ENCODE data around the gene NDUFS2. TPM values are rescaled to one million over a fixed set of nuclear protein-coding genes. Genes with fewer than 3 reads are reported as not detected.

Gene NDUFS2
- total RNA-seq, 2 experiments from 2014 or later: 126 to 130 TPM

DNA sequence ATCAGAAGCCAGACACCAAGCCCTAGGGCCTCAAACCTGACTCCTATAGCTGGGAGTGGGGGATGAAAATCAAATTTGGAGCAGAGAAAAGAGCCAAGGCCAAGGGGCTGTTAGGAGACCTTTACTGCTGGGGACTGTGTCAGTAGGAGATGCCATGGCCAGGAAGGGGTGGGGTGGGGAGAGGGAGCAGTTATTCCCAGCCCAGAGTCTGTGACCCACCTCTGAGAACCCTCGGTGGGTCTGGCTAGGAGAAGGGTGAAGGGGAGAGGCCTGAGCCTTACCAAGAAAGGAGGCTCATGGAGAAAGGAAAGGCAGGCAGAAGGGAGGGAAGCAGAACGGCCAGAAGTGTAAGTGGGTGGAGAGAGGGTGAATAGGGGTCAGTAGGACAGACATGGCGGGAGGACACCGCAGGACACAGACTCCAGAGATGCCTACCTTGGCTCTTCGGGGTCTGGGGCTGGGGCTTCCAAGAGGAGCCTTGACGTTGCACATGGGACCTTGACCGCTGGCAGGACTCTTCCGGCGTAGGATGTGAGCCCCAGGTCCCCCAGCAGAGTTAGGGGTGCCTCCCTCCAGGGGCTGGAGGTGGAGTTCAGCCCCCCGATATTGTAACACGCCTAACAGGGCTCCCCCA, 4.5 kb upstream of the NDUFS2 start:
- Mint-ChIP-seq H3K4me1 (ENCODE audit: low read depth) (peaks cover 55% of the 10 kb centered on the region), H3K27ac (no peak overlapping the region), H3K9me3 (no peaks in the 10 kb centered on the region), H3K27me3 (ENCODE audit: low read depth) (no peaks in the 10 kb centered on the region), H3K4me3 (no peak overlapping the region), H3K36me3 (ENCODE audit: low read depth) (peaks cover 1% of the 10 kb centered on the region)
- no peak for DNase-seq
- intact Hi-C loops (cut with micrococcal nuclease): no loop called here
- CTCF ChIA-PET: interaction anchor here (0.8 kb wide), 1 partner anchor 9 kb away, joined by 3 read pairs; no protein-coding TSS in a partner anchor

- peaks cover 2% of the 10 kb centered on the region for H3K36me3 Mint-ChIP-seq (ENCODE audit: low read depth)
- CTCF ChIA-PET: interaction anchor here (0.6 to 1.6 kb wide), 5 partner anchors 11 to 183 kb away, joined by 3 to 4 read pairs (median 3); partner anchors contain the start of gene TOMM40L
- H3K9me3 Mint-ChIP-seq: no peaks in the 10 kb centered on the region
- DNase-seq: no peak
- no peaks in the 10 kb centered on the region for H3K27me3 Mint-ChIP-seq (ENCODE audit: low read depth)
- H3K27ac Mint-ChIP-seq: peak overlapping the region; percentile 40
- intact Hi-C loops (cut with micrococcal nuclease): no loop called here
- H3K4me3 Mint-ChIP-seq: no peak overlapping the region
- peaks cover 56% of the 10 kb centered on the region for H3K4me1 Mint-ChIP-seq (ENCODE audit: low read depth)
These were observed 3.8 kb upstream of the NDUFS2 start for GRCh38 chr1:161198194-161198896.

GRCh38 chr1:161198897-161199431, 3.2 kb upstream of the NDUFS2 start, which contains the start of gene ADAMTS4:
Gene ADAMTS4 (minus strand): TSS chr1:161199054. CDS start chr1:161198627, 427 bp downstream.
- Mint-ChIP-seq H3K27ac (peak within 1 kb of the TSS; percentile 89), H3K36me3 (ENCODE audit: low read depth) (peaks cover 9% of the 10 kb centered on the region), H3K4me3 (peak within 1 kb of the TSS; percentile 65), H3K9me3 (no peaks in the 10 kb centered on the region), H3K4me1 (ENCODE audit: low read depth) (peaks cover 63% of the 10 kb centered on the region), H3K27me3 (ENCODE audit: low read depth) (no peaks in the 10 kb centered on the region)
- CTCF ChIA-PET: interaction anchor here (0.6 to 1.6 kb wide), 7 partner anchors 10 to 183 kb away, joined by 3 to 4 read pairs (median 3); partner anchors contain the start of genes APOA2 and TOMM40L
- no peak for DNase-seq
- intact Hi-C loops (cut with micrococcal nuclease): no loop called here

GRCh38 chr1:161199506-161200139, 2.5 kb upstream of the NDUFS2 start:
- DNase-seq: no peak
- Mint-ChIP-seq H3K36me3 (ENCODE audit: low read depth) (peaks cover 15% of the 10 kb centered on the region), H3K4me1 (ENCODE audit: low read depth) (peaks cover 67% of the 10 kb centered on the region), H3K4me3 (peak overlapping the region; percentile 65), H3K27me3 (ENCODE audit: low read depth) (no peaks in the 10 kb centered on the region), H3K27ac (peak overlapping the region; percentile 89), H3K9me3 (no peaks in the 10 kb centered on the region)
- CTCF ChIA-PET: interaction anchor here (1.0 to 1.6 kb wide), 5 partner anchors 9 to 91 kb away, joined by 3 to 4 read pairs (median 3); partner anchors contain the start of gene APOA2
- intact Hi-C loops (cut with micrococcal nuclease): no loop called here

- Mint-ChIP-seq H3K4me3 (peak overlapping the region; percentile 65), H3K27ac (peak overlapping the region; percentile 89), H3K9me3 (no peaks in the 10 kb centered on the region), H3K27me3 (ENCODE audit: low read depth) (no peaks in the 10 kb centered on the region), H3K4me1 (ENCODE audit: low read depth) (peaks cover 67% of the 10 kb centered on the region), H3K36me3 (ENCODE audit: low read depth) (peaks cover 20% of the 10 kb centered on the region)
- intact Hi-C loops (cut with micrococcal nuclease): no loop called here
- CTCF ChIA-PET: interaction anchor here (1.1 to 13.3 kb wide), 5 partner anchors 8 to 105 kb away, joined by 3 to 196 read pairs (median 12); partner anchors contain the start of genes APOA2, PPOX and TOMM40L
- peak; percentile 67 for DNase-seq
These were observed 1.7 kb upstream of the NDUFS2 start for GRCh38 chr1:161200421-161200991.

DNA sequence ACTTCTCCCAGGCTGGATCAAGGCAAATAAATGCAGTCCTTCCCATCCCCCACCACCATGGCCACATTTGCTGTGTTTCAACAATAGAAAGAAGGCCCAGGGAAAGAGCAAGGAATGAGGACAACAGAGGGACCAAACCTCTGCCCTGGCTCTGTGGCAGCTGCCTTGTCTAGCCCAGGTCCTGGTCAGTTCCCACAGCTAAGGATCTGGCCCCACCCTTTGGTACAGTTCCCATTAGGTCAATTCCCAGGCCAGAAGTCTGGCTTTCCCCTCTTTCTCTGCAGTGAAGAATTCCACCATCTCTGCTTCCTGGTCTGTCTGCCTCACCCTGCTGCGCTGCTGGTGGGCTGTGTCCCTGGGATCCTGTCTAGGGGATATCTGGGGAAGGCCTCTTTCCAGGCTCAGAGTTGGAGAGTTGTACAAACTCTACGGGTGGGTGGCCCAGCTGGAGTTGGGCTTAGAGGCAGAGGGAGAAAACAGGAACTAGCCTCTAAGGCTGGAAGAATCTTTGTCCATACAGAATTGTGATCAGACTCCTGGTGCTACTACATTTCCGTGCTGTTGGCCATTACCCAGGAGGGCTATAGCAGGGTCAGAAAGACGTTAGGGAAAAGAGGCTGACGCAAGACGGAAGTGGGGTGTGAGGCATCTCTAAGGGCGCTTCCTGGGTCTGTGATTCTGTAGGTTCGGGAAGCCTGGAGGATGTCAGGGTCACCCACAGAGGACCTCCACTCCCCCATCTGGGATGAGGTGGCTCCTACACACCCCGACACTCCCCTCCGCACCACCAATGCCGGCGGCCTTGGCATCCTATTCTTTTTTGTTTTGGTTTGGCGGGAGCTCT, 953 bp upstream of the NDUFS2 start:
- H3K4me1 Mint-ChIP-seq (ENCODE audit: low read depth): peaks cover 67% of the 10 kb centered on the region
- H3K27me3 Mint-ChIP-seq (ENCODE audit: low read depth): no peaks in the 10 kb centered on the region
- H3K4me3 Mint-ChIP-seq: peak overlapping the region; percentile 92
- intact Hi-C loops (cut with micrococcal nuclease): no loop called here
- DNase-seq: peak; percentile 26
- peaks cover 25% of the 10 kb centered on the region for H3K36me3 Mint-ChIP-seq (ENCODE audit: low read depth)
- H3K27ac Mint-ChIP-seq: peak overlapping the region; percentile 89
- H3K9me3 Mint-ChIP-seq: no peaks in the 10 kb centered on the region
- CTCF ChIA-PET: interaction anchor here (0.6 to 13.3 kb wide), 8 partner anchors 9 to 181 kb away, joined by 3 to 196 read pairs (median 8); partner anchors contain the start of genes APOA2, PPOX and TOMM40L

GRCh38 chr1:161206411-161207140, 4.4 kb downstream of the NDUFS2 start:
- H3K27ac Mint-ChIP-seq: peak overlapping the region; percentile 31
- H3K27me3 Mint-ChIP-seq (ENCODE audit: low read depth): no peaks in the 10 kb centered on the region
- H3K4me3 Mint-ChIP-seq: no peak overlapping the region
- H3K36me3 Mint-ChIP-seq (ENCODE audit: low read depth): peaks cover 51% of the 10 kb centered on the region
- intact Hi-C loops (cut with micrococcal nuclease): no loop called here
- CTCF ChIA-PET: interaction anchor here (0.6 to 13.3 kb wide), 7 partner anchors 14 to 641 kb away, joined by 3 to 196 read pairs (median 22); partner anchors contain the start of genes APOA2, PPOX and TOMM40L
- peaks cover 60% of the 10 kb centered on the region for H3K4me1 Mint-ChIP-seq (ENCODE audit: low read depth)
- no peaks in the 10 kb centered on the region for H3K9me3 Mint-ChIP-seq
- DNase-seq: no peak

DNA sequence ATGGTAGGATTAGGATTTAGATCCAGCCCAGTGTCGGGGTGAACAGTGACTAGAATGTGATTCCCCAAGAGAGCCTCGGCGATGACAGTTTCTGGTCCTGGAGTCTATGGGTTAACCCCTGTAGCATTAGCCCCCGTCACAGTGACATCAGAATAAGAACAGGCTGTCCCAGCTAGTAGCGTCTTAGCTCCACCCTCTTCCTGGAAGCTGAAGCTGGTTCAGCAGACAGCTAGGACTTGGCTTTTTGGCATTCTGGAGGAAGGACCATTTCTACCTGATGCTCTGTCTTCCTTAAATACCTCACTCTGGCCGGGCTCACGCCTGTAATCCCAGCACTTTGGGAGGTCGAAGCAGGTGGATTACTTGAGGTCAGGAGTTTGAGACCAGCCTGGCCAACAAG, 5.0 kb downstream of the NDUFS2 start:
- H3K27ac Mint-ChIP-seq: no peak overlapping the region

DNA sequence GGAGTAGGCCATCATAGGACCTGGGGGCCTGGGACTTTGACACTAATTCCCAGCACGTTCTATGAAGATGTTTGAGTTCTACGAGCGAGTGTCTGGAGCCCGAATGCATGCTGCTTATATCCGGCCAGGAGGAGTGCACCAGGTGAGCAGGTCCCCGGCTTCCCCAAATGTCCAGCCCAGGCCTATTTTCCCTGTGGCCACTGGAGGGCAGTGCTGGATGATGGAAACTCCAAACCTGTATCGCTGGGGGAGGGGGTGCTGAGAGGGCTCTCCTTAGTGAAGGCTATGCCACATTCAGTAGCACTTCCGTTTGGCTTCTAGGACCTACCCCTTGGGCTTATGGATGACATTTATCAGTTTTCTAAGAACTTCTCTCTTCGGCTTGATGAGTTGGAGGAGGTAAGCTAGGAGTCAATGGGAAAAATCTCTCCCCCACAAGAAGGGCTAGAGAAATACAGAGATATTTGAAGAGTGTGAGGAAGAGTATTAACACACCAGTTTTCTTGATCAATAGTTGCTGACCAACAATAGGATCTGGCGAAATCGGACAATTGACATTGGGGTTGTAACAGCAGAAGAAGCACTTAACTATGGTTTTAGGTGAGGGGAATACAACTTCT, 7.7 kb downstream of the NDUFS2 start:
- Mint-ChIP-seq H3K4me3 (no peak overlapping the region), H3K27me3 (ENCODE audit: low read depth) (no peaks in the 10 kb centered on the region), H3K4me1 (ENCODE audit: low read depth) (peaks cover 37% of the 10 kb centered on the region), H3K27ac (peak overlapping the region; percentile 50), H3K9me3 (no peaks in the 10 kb centered on the region), H3K36me3 (ENCODE audit: low read depth) (peaks cover 61% of the 10 kb centered on the region)
- CTCF ChIA-PET: interaction anchor here (0.8 to 13.3 kb wide), 9 partner anchors 8 to 172 kb away, joined by 3 to 196 read pairs (median 9); partner anchors contain the start of genes ADAMTS4, APOA2, NDUFS2 and TOMM40L
- intact Hi-C loops (cut with micrococcal nuclease): loop anchor here (1.0 kb wide), 1 partner anchor 15 kb away; no protein-coding TSS in a partner anchor
- peak; percentile 86 for DNase-seq

More for the DNA sequence above, 5.0 kb downstream of the NDUFS2 start:
- Mint-ChIP-seq H3K4me1 (ENCODE audit: low read depth) (peaks cover 56% of the 10 kb centered on the region), H3K36me3 (ENCODE audit: low read depth) (peaks cover 56% of the 10 kb centered on the region), H3K4me3 (no peak overlapping the region), H3K27me3 (ENCODE audit: low read depth) (no peaks in the 10 kb centered on the region), H3K9me3 (no peaks in the 10 kb centered on the region)
- intact Hi-C loops (cut with micrococcal nuclease): no loop called here
- DNase-seq: peak; percentile 39
- CTCF ChIA-PET: interaction anchor here (1.6 to 13.3 kb wide), 4 partner anchors 15 to 175 kb away, joined by 5 to 196 read pairs (median 59); partner anchors contain the start of genes APOA2, PPOX and TOMM40L

- no peak for DNase-seq
- no peaks in the 10 kb centered on the region for H3K9me3 Mint-ChIP-seq
- H3K4me3 Mint-ChIP-seq: no peak overlapping the region
- CTCF ChIA-PET: no interaction called here
- intact Hi-C loops (cut with micrococcal nuclease): no loop called here
- no peak overlapping the region for H3K27ac Mint-ChIP-seq
- no peaks in the 10 kb centered on the region for H3K27me3 Mint-ChIP-seq (ENCODE audit: low read depth)
- H3K36me3 Mint-ChIP-seq (ENCODE audit: low read depth): peaks cover 43% of the 10 kb centered on the region
- peaks cover 42% of the 10 kb centered on the region for H3K4me1 Mint-ChIP-seq (ENCODE audit: low read depth)
These were observed 12.2 kb downstream of the NDUFS2 start for GRCh38 chr1:161214369-161214768.

Measured in activated naive CD4-positive, alpha-beta T cell treated with anti-CD3 and anti-CD28 coated beads for 36 hours (primary cell).